ENCODE data around the gene WDR74.

WDR74 gene

DNA sequence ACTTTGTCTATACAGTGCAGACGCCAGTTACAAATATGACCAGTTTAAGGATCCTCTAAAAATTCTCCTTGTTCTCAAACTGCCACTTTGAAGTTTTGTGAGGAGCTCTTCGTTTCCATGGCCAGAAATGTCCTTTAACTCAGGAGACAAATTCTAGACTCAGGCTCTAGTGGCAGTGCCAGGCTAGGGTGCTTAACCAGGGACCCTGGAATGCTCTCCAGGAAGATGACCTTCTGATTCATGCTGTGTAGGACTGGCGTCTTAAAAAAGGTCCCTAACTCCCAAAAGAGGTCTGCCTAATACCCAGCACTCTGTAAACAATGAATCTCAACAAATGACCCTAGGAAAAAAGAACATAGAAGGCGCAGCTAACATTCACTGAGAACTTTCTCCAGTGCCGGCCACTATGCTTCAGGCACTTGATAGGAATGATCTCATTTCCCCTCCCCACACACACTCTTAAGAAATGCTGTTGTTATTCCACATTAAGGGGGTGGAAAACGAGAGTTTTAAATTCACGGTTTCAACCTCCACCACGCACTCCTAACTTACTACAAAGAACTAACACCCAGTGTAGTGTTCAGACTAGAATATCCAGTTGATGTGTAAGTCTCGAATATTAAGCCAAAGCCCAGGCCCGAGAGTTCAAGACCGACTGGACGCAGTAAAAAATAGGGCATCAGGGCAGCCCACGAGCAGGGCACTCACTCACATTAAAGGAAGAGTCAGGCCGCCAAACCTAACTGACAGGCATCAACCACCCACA, 34.9 kb downstream of the WDR74 start:
- DNase-seq: peak in 1 of 2 experiments; percentile 80
- no peak for TF ChIP-seq POLR2A (IDR thresholded peaks at IDR 0.05; ENCODE audit: low read length)
- TF ChIP-seq GATA1 (IDR thresholded peaks at IDR 0.05; ENCODE audit: low read depth, low read length): no peak

DNA sequence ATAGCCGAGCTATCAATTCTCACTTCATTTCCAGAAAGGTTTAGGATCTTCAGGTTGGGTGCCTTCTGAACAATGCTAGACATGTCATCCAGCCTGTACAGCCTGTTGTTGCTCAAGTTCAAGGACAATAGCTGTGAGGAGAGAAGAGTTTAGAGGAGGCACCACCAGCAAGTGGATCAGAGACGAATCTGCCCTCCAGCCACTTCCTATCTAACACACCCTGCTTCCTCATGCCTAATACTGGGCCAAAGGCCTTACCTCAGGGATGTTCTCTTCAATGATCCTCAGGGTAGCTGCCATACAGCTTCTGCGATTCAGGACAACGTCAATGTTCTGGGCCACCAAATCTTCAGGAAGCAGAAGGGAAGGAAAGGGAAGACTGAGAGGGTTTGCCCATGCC, 38.3 kb downstream of the WDR74 start:
- no peak for DNase-seq
- TF ChIP-seq POLR2A (IDR thresholded peaks at IDR 0.05; ENCODE audit: low read length) (no peak), GATA1 (IDR thresholded peaks at IDR 0.05; ENCODE audit: low read depth, low read length) (no peak)

DNA sequence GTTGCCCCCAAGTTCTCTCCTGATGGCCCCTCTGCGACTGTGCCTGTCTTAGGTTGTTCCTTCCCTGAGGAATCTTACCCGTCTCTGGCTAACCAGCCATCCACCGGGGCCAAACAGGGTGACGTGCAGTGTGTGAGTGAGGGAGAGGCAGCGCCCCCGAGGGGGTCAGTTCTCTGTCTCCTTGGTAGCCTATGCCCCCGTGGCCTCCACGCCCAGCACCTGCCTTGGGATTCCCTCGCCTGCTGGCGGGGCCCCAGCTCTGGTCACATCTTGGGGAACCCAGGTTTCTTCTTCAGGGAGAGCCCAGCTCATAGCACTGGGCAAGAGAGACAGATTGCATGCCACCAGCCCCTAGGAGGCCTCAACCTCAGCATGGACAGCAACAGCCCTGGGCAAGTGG, 39.9 kb downstream of the WDR74 start:
- DNase-seq: no peak
- TF ChIP-seq POLR2A (IDR thresholded peaks at IDR 0.05; ENCODE audit: low read length) (no peak), GATA1 (IDR thresholded peaks at IDR 0.05; ENCODE audit: low read depth, low read length) (no peak)

DNA sequence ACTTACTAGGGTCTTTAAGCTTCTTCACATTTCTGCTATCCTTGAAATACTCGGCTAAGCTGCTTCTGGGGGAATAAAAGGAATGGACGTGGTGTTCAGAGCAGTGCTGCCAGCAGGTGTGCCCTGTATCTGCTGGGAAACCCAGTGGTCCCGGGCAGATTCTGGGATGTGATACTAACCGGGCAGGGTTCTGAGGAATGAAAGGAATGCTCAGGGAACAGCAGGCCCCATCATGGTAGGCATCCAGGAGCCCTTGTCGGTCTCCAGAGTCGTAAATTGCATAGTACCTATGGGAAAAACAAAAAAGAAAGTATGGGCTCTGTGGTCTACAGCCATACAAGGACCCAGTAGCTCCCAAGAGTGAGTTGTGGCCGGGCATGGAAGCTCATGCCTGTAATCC, 43.1 kb downstream of the WDR74 start:
- DNase-seq: no peak

DNA sequence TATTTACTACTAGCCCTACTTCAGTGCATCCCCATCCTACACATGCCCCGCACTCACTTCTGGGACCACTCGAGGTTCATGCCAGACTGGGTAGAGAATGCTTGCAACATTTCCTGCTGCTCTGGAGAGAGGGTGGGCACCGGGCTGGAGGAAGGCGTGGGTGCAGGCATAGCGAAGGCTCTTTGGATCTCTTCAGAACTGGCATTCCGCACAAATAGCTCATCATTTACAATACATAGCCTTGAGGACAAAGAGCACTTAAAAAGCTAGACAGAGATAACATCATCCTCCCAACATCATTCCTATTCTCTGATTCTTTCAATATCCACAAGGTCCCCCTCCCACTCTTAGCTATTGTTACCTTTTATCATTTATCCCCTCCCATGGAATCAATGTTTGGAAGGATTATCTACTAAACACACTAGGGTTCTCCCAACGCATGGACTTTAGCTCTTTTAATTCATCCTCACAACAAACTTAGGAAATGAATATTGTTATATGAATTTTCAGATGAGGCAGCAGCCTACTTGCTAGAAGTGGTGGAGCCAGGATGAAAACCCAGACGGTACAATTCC, 45.1 kb downstream of the WDR74 start:
- TF ChIP-seq POLR2A (IDR thresholded peaks at IDR 0.05; ENCODE audit: low read length) (no peak), GATA1 (IDR thresholded peaks at IDR 0.05; ENCODE audit: low read depth, low read length) (no peak)
- no peak for DNase-seq

More for the DNA sequence above, 43.1 kb downstream of the WDR74 start:
- TF ChIP-seq GATA1 (IDR thresholded peaks at IDR 0.05; ENCODE audit: low read depth, low read length) (no peak), POLR2A (IDR thresholded peaks at IDR 0.05; ENCODE audit: low read length) (no peak)

DNA sequence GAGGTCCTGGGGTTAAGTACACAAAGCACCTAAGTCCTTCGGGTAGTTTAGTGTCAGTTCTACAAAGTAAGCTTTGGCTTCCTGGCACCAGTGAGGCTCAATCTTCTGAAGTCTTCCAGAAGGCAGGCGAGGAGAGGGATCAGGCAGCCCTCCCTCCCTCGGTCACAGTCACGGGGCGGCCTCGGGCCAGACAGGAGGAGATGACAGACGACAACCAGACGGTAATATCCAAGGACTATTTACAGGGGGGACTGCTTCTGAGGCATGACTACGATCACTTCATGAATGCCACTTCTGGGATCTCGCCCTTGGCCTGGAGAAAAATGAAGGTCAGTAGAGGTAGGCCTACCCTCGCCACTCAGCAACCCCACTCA, 47.2 kb downstream of the WDR74 start:
- no peak for TF ChIP-seq POLR2A (IDR thresholded peaks at IDR 0.05; ENCODE audit: low read length)
- no peak for TF ChIP-seq GATA1 (IDR thresholded peaks at IDR 0.05; ENCODE audit: low read depth, low read length)
- peak in 1 of 2 experiments; percentile 59 for DNase-seq

DNA sequence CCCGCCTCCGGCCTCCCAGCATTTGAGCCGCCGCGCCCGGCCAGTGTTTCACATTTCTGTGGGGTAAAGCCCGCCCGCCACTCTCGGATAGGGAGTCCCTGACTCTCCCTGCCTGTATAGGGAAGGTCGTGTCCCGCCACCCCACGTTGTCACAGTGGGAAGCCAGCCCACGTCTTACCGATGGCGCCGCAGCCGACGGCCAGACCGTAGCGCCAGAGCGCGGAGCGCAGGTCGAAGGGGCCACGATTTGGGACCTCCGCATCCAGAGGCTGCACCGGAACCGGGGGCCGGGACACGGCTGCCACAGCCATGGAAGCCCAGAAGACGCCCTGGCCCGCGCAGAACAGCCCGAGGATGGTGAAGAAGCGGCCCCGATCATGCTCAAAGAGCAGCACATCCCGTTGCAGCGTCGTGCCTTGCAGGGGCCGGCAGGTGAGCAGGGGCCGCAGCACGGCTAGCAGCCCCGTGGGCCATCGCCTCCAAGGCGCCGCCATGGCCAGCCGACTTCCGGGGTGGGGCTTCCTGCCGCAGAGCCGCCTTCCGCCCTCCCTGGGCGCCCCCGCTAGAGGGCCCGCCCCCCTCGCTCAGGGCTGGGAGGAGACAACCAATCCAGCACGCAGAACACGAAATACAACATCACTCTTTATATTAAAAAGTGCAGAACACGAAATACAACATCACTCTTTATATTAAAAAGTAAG, 47.7 kb downstream of the WDR74 start, which contains the start of gene TMEM223:
Gene TMEM223 (minus strand): TSS at position 506 of the 701 bp plus-strand sequence. CDS start 12 bp downstream, at position 494.
- TF ChIP-seq POLR2A (IDR thresholded peaks at IDR 0.05; ENCODE audit: low read length): peak; percentile 87
- no peak for TF ChIP-seq GATA1 (IDR thresholded peaks at IDR 0.05; ENCODE audit: low read depth, low read length)
- DNase-seq: peak; percentile 87 to 91

DNA sequence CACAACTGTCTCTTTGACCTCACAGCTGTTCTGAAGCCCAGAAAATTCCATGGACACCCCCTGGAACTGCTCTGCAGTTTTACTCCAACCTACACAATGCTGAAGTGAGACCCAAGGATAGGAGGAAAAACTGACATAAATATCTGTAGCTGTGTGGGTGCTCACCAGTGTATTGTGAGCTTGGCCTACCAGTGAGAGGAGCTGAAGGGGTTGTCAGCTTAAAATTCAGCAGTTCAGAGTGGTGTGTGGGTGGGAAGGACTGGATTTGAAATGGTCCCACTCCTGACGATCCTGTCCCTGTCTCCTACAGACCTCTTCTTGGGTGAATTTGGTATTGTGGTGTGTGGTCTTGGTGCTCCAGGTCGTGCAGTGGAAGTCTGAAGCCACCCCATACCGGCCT, 49.8 kb downstream of the WDR74 start:
- TF ChIP-seq POLR2A (IDR thresholded peaks at IDR 0.05; ENCODE audit: low read length) (no peak), GATA1 (IDR thresholded peaks at IDR 0.05; ENCODE audit: low read depth, low read length) (no peak)
- DNase-seq: no peak

DNA sequence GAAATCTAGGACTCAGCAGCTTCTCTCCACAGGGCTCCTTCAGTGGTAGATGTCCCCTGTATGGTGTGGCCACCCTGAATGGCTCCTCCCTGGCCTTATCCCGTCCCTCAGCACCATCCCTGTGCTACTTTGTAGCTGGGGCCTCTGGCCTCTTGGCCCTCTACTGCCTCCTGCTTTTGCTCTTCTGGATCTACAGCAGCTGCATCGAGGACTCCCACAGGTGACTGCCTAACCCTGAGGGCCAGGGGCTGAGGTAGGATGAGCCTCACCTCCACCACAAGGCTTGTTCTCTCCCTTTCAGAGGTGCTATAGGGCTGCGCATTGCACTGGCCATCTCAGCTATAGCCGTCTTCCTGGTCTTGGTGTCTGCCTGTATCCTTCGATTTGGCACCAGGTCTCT, 50.4 kb downstream of the WDR74 start:
- DNase-seq: no peak
- no peak for TF ChIP-seq POLR2A (IDR thresholded peaks at IDR 0.05; ENCODE audit: low read length)
- TF ChIP-seq GATA1 (IDR thresholded peaks at IDR 0.05; ENCODE audit: low read depth, low read length): no peak

DNA sequence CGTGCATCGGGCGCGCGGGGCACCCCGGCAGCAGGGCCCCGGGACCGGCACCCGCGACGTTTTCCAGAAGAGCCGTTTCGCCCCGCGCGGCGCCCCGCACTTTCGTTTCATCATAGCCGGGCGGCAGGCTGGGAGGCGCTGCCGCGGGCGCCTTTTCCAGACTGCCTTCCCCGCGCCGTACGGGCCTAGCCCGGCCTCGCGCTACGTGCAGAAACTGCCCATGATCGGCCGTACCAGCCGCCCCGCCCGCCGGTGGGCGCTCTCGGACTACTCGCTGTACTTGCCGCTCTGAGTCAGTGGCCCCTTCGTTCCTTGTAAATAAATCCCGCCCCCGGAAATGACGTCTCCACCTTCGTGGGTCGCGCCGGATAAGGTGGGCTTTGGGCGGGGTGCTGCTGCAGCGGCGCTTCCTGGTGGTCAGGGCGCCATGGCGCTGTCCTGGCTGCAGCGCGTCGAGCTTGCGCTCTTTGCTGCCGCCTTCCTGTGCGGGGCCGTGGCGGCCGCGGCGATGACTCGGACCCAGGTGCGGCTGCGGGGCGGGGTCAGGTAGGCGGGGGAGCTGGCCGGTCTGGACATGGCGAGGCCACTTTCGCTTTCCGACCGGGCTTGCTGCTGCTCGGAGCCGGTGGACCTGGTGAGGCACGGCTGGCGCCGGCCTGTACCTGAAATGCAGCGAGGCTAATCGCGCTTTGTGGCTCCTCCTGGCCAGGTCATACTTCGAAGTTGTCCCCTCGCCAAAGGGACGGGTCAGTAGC, 52.2 kb downstream of the WDR74 start, which contains the start of gene TMEM179B:
Gene TMEM179B (plus strand): TSS at position 398 of the 755 bp plus-strand sequence. CDS start 30 bp downstream, at position 428.
- no peak for TF ChIP-seq GATA1 (IDR thresholded peaks at IDR 0.05; ENCODE audit: low read depth, low read length)
- peak; percentile 97 for TF ChIP-seq POLR2A (IDR thresholded peaks at IDR 0.05; ENCODE audit: low read length)
- DNase-seq: peak; percentile 99

DNA sequence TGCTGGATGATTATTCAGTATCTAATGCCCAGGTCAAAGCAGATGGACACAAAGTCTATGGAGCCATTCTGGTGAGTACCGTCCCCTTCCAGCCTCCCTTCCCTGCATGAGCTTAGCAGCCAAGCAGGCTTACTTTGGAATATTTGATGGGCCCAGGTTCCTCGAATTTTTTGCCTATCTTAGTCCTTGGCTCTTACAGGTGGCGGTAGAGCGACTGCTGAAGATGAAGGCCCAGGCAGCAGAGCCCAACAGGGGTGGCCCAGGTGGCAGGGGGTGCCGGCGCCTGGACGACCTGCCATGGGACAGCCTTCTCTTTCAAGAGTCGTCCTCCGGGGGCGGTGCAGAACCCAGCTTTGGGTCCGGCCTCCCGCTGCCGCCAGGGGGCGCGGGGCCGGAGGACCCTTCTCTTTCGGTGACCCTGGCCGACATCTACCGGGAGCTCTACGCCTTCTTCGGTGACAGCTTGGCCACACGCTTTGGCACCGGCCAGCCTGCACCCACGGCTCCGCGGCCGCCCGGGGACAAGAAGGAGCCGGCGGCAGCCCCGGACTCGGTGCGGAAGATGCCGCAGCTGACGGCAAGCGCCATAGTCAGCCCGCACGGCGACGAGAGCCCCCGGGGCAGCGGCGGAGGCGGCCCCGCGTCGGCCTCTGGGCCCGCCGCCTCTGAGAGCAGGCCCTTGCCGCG, 52.9 kb downstream of the WDR74 start:
- TF ChIP-seq GATA1 (IDR thresholded peaks at IDR 0.05; ENCODE audit: low read depth, low read length) (no peak), POLR2A (IDR thresholded peaks at IDR 0.05; ENCODE audit: low read length) (no peak)
- peak; percentile 91 to 95 for DNase-seq
